Stomach (tissue), 9 donors: ENCODE data around the gene FAM9A. TPM values are rescaled to one million over a fixed set of nuclear protein-coding genes. Genes with fewer than 3 reads are reported as not detected.
A peak's percentile ranks its signal among the peaks of the same experiment; 100 is the strongest.

Experiments
- DNase-seq, 2 donors: peaks; one replicate each; pipeline versions ENCODE4 v3.0.0 to v3.0.0-alpha.2; 2013 to 2019
- H3K27ac ChIP-seq, 5 donors: fragments of 200-600 bp in 4 of 5; sonication (generic) in 4 of 5; one replicate each; pipeline ENCODE4 v1.5.1; 2013 to 2019; ENCODE audit warnings: mild to moderate bottlenecking in 1 of 5, moderate library complexity in 1 of 5
- H3K27me3 ChIP-seq, 3 donors: fragments of 200-600 bp; sonication (generic); one replicate each; pipeline ENCODE4 v1.5.1; 2017 to 2019; ENCODE audit warnings: mixed run types in 1 of 3
- H3K36me3 ChIP-seq, 4 donors: fragments of 200-600 bp; sonication (generic); 1 replicate in 3 of 4; 2 replicates in 1 of 4; pipeline ENCODE4 v1.5.1; 2016 to 2019
- H3K4me1 ChIP-seq, 4 donors: fragments of 200-600 bp; sonication (generic); one replicate each; pipeline ENCODE4 v1.5.1; 2016 to 2019
- H3K4me3 ChIP-seq, 4 donors: fragments of 200-600 bp; sonication (generic) in 3 of 4; one replicate each; pipeline ENCODE4 v1.5.1; 2016 to 2019; ENCODE audit warnings: mild to moderate bottlenecking in 1 of 4
- H3K9me3 ChIP-seq, 4 donors: fragments of 200-600 bp; sonication (generic); one replicate each; pipeline ENCODE4 v1.5.1; 2016 to 2019
- CTCF ChIP-seq, 7 experiments: fragments of 450-650 bp in 4 of 7; fragments of 200-600 bp in 3 of 7; sonication (generic) in 3 of 7; IDR thresholded peaks; one replicate each; pipeline ENCODE4 v1.5.1; 2016 to 2019; ENCODE audit warnings: antibody characterized with exemption in 7 of 7, control low read depth in 2 of 7, mild to moderate bottlenecking in 1 of 7
- EP300 ChIP-seq: sonication (generic); formaldehyde crosslinking; IDR thresholded peaks from one replicate; pipeline ENCODE4 v1.6.1; 2017; ENCODE audit warnings: antibody characterized with exemption
- POLR2A ChIP-seq, 4 donors: fragments of 450-650 bp; IDR thresholded peaks; one replicate each; pipeline ENCODE4 v1.6.1; 2016; ENCODE audit warnings: antibody characterized with exemption in 4 of 4, control low read depth in 2 of 4, mild to moderate bottlenecking in 1 of 4, moderate library complexity in 1 of 4
- POLR2AphosphoS5 ChIP-seq, 3 donors: sonication (generic); formaldehyde crosslinking; IDR thresholded peaks; one replicate each; pipeline ENCODE4 v1.6.1; 2016; ENCODE audit warnings: antibody characterized with exemption in 3 of 3
- WGBS, 5 donors: extraction: QIAGEN DNeasy Blood & Tissue Kit in 3 of 5; methylation state at CpG; one replicate each; pipeline versions ENCODE4 v1.1.5 to v1.1.7; 2013 to 2018; 5-methylcytosine and 5-hydroxymethylcytosine counted together
- intact Hi-C: fragments of 100-400 bp; cut with DNase I; formaldehyde crosslinking; loops from one replicate; pipeline ENCODE4 v1.15.1; 2023; ENCODE audit warnings: low total_unique reads
- polyA plus RNA-seq, 3 donors: library from polyadenylated mRNA; stranded (reverse); fragments of 200-250 nt; gene quantifications; one replicate each; pipeline ENCODE4 v1.2.3, GENCODE V29; 2013
- total RNA-seq, 5 donors: library from RNA; depleted of rRNA; stranded (reverse); fragments of >200 nt; gene quantifications; one replicate each; pipeline versions ENCODE4 v1.1.0 to v1.2.3, GENCODE V29; 2014 to 2016
- donor health status: healthy with polysubstance abuse.
- donor health status: Bipolar disorder and iron deficiency.
- donor health status: healthy.

The FAM9A gene
- total and polyA plus RNA-seq, 8 donors: not detected

- H3K27me3 ChIP-seq: peaks cover 0 to 4% (median 0%) of the 10 kb centered on the region in 3 donors
- H3K27ac ChIP-seq: no peak overlapping the region
- TF ChIP-seq POLR2AphosphoS5 (IDR thresholded peaks at IDR 0.05) (no peak), CTCF (IDR thresholded peaks at IDR 0.05) (no peak), POLR2A (IDR thresholded peaks at IDR 0.05) (no peak), EP300 (no peak)
- DNase-seq: no peak
- 50 to 88% (median 70%) methylated on average over 3 to 4 of the region's 4 CpGs for WGBS, 5 donors
- H3K4me1 ChIP-seq: no peaks in the 10 kb centered on the region
- intact Hi-C loops: no loop called here
- H3K36me3 ChIP-seq: no peaks in the 10 kb centered on the region
- no peak overlapping the region for H3K4me3 ChIP-seq
- no peaks in the 10 kb centered on the region for H3K9me3 ChIP-seq
Observed at GRCh38 chrX:8832582-8833378, 31.6 kb upstream of the FAM9A start.

GRCh38 chrX:8823698-8824097 is 22.5 kb upstream of the FAM9A start:
- Histone ChIP-seq H3K4me3 (no peak overlapping the region), H3K9me3 (no peaks in the 10 kb centered on the region), H3K36me3 (no peaks in the 10 kb centered on the region), H3K27me3 (peaks cover 0 to 9% (median 0%) of the 10 kb centered on the region in 3 donors), H3K27ac (no peak overlapping the region), H3K4me1 (no peaks in the 10 kb centered on the region)
- 93 to 100% (median 96%) methylated on average over 1 of the region's 1 CpG for WGBS, 5 donors
- TF ChIP-seq POLR2AphosphoS5 (IDR thresholded peaks at IDR 0.05) (no peak), POLR2A (IDR thresholded peaks at IDR 0.05) (no peak), EP300 (no peak), CTCF (IDR thresholded peaks at IDR 0.05) (no peak)
- DNase-seq: no peak
- intact Hi-C loops: no loop called here

DNA sequence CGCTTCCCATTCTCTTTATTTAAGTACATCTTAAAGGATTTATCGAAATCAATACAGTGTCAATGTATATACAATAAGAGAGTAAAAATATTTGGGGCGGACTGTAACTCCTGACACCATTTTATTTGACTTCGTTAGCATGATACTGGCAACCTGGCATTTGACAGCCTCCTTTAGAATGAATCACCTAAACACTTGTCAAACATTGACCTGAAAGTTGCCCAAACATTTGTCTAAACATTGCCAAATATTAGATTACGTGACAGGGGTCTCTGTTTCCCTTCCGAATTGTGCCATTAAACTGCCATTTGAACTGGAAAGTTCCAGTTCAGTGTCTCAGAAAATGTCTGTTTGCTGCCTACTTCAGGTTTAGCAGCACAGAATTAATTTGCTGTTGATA is 20.8 kb upstream of the FAM9A start:
- H3K4me3 ChIP-seq: no peak overlapping the region
- H3K4me1 ChIP-seq: no peaks in the 10 kb centered on the region
- TF ChIP-seq CTCF (IDR thresholded peaks at IDR 0.05): no peak
- TF ChIP-seq POLR2AphosphoS5 (IDR thresholded peaks at IDR 0.05): no peak
- no peak for TF ChIP-seq EP300
- TF ChIP-seq POLR2A (IDR thresholded peaks at IDR 0.05): no peak
- H3K36me3 ChIP-seq: no peaks in the 10 kb centered on the region
- no peak for DNase-seq
- no peak overlapping the region for H3K27ac ChIP-seq
- 75 to 87% (median 83%) methylated on average over 5 to 6 of the region's 6 CpGs for WGBS, 5 donors
- H3K27me3 ChIP-seq: peaks cover 0 to 4% (median 0%) of the 10 kb centered on the region in 3 donors
- no peaks in the 10 kb centered on the region for H3K9me3 ChIP-seq
- intact Hi-C loops: no loop called here

DNA sequence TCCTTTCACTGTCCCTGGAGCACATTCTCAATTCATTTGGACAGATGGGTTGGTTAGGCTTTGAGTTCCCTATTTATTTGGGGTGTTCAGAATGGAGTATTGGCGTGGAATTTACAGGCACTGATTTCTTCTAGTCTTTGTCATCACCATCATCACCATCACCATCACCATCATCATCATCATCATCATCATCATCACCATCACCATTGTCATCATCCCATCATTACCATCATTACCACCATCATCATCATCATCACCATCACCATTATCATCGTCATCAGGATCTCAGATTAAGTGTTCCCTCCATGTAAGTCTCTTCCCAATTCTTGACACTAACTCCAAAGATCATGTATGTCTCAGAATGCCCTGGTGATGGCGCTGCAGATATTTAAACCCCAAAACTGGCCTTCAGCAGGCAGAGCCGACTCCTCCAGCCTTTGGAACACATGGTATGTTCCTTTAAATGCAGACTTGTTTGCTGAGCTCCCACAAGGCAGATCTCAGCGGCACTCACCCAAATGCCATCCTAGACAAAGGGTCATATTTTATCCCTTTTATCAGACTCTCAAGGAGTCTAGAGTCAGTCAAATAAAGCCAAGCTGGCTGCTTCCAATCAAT is 19.8 kb upstream of the FAM9A start:
- peak in 1 of 2 donors; percentile 3 for DNase-seq
- 32 to 56% (median 43%) methylated on average over 5 of the region's 5 CpGs for WGBS, 5 donors
- Histone ChIP-seq H3K9me3 (no peaks in the 10 kb centered on the region), H3K4me1 (no peaks in the 10 kb centered on the region), H3K4me3 (no peak overlapping the region), H3K27ac (no peak overlapping the region), H3K27me3 (peaks cover 0 to 4% (median 0%) of the 10 kb centered on the region in 3 donors), H3K36me3 (no peaks in the 10 kb centered on the region)
- no peak for TF ChIP-seq EP300
- no peak for TF ChIP-seq POLR2A (IDR thresholded peaks at IDR 0.05)
- TF ChIP-seq CTCF (IDR thresholded peaks at IDR 0.05): no peak
- TF ChIP-seq POLR2AphosphoS5 (IDR thresholded peaks at IDR 0.05): no peak
- intact Hi-C loops: no loop called here
